HUDEP-2 (cell line): ENCODE results near the gene RIOK2.

Experiments
- DNase-seq, 76 experiments: peaks; one replicate each; lab custom pipeline; 2025; ENCODE audit not compliant: unreplicated experiment in 76 of 76; lab: John Stamatoyannopoulos, UW

The RIOK2 gene

GRCh38 chr5:97131139-97131710 lies 51.8 kb downstream of the RIOK2 start:
- no peak for DNase-seq

- no peak for DNase-seq
These were observed 55.3 kb downstream of the RIOK2 start for GRCh38 chr5:97127727-97128126.

- DNase-seq = no peak
These were observed 57.8 kb downstream of the RIOK2 start for GRCh38 chr5:97125125-97125683.

- no peak for DNase-seq
These were observed 58.7 kb downstream of the RIOK2 start for GRCh38 chr5:97124335-97124734.

- DNase-seq = no peak
These were observed 61.2 kb downstream of the RIOK2 start for GRCh38 chr5:97121848-97122247.

GRCh38 chr5:97120195-97120594 lies 62.9 kb downstream of the RIOK2 start:
- no peak for DNase-seq

- DNase-seq = no peak
These were observed 64.0 kb downstream of the RIOK2 start for GRCh38 chr5:97119007-97119390.

GRCh38 chr5:97118261-97119006 lies 64.6 kb downstream of the RIOK2 start:
- DNase-seq = no peak

- no peak for DNase-seq
These were observed 67.1 kb downstream of the RIOK2 start for GRCh38 chr5:97115932-97116331.

GRCh38 chr5:97112230-97112629 lies 70.8 kb downstream of the RIOK2 start:
- DNase-seq = no peak

GRCh38 chr5:97111616-97112015 lies 71.4 kb downstream of the RIOK2 start:
- no peak for DNase-seq

- DNase-seq = no peak
These were observed 72.0 kb downstream of the RIOK2 start for GRCh38 chr5:97111004-97111403.
